Endometrial microvascular endothelial cells (primary cell): ENCODE data around the gene CEP131. TPM values are rescaled to one million over a fixed set of nuclear protein-coding genes. Genes with fewer than 3 reads are reported as not detected.

ENCODE experiments used
- in situ Hi-C: cut with HindIII; loops from 2 replicates; pipeline ENCODE4 v1.10.0; 2017; ENCODE audit warnings: low sequenced_read_pairs, low pct_unique_long_range_greater_than_20kb; ENCODE audit errors: inconsistent ontology term
- total RNA-seq: library from RNA; depleted of rRNA; stranded (reverse); fragments of >200 nt; gene quantifications from one replicate; pipeline ENCODE4 v1.2.3, GENCODE V29; 2015; ENCODE audit errors: inconsistent ontology term

Gene CEP131
- total RNA-seq, 1 donor from 2014 or later = 25.4 TPM

DNA sequence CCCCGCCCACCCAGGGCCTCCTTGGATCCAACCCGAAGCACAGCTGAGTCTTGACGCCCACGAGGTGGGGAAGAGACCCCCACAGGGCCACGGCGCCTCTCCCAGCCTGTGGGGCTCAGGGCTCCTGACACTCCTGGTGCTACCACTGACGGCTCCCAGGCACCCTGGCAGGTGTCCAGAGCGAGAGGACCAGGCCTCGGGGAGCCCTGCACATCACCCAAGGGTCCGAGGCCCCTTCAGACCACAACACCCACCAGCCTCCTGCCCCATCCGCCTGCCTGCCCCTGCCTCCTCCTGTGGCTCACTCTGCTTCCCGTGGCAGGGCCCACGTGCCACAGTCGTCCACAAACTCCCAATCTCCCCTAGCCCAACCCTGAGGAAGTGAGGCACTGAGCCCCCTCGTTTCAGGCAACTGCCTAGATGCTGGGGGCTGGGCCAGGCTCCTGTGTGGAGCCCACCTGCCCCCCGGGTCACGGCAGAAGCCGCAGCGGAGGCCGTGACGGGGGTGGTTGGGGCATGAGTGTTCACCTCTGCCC lies 28.5 kb downstream of the CEP131 start:
- in situ Hi-C loops = no loop called here

DNA sequence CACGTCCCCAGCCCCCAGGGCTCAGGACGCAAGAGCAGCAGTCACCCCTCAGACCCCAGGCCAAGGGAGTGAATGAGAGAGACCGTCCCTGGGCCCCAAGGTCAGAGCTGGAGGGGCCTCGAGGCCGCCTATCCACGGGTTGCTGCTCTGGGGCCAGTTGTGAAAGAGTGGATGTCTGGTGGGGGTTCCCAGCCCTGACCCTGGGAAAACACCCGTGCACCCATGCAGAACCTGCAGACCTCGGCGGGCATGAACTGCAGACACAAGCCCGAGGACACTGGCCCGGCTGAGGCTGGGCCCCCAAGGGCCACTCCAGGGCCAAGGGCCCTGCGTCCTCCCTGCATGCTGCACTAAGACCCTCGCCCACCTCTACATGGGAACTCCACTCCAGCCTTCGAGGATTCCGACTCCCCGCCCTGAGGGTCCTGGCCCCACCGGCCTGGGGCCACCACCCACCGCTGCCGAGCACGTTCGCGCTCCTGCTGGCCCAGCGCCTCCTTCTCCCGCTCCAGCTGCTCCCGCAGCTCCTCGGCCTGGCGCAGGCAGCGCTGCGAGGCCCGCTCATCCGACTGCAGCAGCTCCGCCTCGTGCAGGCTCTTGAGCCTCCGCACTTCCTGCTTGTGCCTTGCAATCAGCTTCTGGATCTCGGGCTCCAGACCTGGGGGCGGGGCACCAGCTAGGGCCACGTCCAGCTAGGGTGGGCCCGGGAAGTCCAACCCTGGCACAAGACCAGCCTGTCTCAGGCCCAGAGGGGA lies 29.1 kb downstream of the CEP131 start:
- in situ Hi-C loops = no loop called here

DNA sequence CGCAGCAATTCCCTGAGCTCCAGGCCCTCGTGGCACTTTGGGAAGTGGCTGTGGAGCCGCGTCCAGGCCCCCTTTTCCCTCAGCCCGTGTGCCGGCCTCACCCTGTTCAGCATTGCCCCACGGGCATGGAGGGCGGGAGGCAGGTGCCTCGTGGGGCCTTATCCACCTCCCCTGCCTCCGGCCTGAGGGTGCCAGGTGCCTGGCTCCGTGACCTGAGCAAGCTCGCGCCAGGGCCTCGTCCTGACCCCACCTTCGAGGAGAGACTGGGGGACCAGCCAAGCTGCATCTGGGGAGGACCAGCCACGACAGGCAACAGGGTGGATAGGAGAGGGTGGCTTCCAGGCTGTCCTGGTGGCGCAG lies 29.7 kb downstream of the CEP131 start:
- in situ Hi-C loops = no loop called here

DNA sequence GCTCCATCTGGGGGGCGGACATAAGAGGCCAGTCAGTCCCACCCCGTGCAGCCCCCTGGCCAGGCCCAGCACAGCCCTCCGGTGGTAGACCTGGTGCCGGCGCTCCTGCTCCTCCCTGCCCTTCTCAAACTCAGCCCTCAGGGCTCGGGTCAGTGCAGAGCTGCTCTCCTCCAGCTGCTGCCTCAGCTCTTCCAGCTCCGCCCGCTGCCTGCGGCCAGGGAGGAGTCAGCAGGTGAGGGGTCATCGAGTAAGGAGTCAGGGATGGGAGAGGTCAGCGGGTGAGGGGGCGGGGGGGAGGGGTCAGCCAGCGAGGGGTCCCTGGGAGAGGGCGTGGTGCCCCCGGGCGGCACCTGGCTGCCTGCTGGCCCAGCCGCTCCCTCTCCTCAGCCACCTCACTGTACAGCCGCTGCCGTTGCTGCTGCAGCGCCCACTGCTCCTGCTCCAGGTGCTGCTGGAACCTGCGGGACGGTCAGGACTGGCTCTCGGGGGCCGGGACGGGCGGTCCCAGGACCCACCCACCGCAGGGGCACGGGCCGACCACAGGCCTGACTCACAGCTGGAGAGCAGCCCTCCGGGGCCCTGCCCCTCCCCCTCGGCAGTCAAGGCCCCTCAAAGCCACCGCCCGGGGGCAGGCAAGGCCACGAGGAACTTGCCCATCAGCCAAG lies 30.2 kb downstream of the CEP131 start:
- in situ Hi-C loops = no loop called here

DNA sequence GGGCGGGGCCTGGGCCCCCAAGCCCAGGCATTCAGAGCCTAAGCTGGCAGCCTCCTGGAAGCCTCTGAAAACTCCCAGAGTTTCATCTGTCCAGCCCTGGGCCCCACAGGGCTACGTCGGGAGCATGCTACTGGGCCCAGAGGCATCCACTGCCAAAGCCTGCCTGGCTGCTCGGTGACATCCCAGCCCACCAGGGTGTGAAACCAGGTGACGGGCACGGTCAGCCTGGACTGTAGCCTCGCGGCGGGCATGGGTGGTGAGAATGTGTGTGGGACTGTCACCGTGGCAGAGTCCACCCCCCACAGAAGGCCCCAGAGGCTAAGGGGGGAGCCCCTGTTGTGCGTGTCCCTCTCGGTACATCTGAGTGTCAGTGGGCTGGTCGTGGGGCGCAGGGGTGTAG lies 31.1 kb downstream of the CEP131 start:
- in situ Hi-C loops = no loop called here

DNA sequence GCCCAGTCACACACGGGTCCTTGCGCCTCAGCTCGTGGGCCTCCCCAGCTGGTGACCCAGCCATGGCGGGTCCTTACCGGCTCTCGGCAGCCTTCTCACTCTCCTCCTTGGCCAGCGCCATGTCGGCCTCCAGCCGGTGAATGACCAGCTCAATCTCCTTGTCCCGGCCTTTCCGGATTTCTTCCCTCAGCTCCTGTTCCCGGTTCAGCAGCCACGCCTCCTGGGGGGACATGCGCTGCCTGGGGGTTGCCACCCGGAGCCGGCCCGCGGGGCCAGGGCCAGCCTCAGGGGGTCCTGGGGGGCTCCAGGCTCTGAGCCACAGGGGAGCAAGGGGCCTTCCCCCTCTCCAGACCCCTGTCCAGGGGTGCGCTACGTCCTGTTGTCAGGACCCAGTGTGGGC lies 31.6 kb downstream of the CEP131 start:
- in situ Hi-C loops = no loop called here

DNA sequence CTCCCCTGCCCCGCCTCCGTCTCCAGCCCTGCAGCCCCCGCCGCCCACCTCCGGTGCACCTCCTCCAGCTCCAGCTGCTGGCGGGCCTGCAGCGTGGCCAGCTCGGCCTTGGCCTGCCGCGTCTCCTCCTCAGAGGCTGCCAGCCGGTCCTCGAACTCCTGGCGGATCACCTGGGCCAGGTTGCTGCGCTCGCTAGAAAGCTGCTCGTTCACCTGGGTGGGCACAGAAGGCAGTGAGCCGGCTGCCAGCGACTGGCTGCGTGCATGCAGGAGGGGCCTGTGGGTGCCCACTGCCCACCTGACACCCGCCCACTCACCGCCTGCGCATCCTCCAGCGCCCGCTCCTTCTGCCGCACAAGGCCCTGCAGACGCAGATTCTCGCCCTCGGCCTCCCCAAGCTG lies 32.2 kb downstream of the CEP131 start:
- in situ Hi-C loops = no loop called here

DNA sequence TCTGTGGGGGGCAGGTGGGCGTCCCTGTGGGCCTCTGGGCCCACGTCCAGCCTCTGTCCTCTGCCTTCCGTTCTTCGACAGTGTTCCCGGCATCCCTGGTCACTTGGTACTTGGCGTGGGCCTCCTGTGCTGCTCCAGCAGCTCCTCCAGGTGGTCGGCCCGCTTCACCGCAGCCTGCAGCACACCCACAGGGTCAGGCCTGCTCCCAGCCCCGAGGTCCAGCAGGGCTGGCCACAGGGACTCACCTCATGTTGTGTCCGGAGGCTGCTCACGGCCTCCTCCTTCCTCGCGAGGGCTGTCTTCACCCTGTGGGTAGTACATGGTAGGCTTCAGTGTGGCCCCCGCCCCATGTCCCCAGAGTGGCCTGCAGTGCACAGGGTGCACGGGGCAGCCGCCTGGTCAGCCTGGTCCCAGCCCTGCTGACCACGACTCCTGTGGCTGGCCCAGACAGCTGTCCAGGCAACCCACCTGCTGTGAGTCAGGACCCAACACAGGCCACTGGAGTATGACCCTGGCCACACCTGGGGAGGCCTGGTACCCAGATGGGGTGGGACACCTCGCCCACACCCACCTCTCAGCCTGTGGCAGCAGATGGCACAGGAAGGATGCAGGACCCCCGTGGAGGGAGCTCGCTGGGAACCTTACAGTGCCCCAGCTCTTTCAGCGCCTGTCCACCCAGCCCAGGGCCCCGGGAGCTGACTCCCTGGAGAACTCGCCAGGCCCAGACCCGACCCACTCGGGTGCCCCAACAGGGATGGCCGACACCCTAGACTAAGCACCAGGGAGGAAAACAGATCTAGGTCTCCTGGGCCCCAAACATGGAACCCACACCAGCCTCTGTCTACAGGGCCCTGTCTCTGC lies 32.9 kb downstream of the CEP131 start:
- in situ Hi-C loops = no loop called here

DNA sequence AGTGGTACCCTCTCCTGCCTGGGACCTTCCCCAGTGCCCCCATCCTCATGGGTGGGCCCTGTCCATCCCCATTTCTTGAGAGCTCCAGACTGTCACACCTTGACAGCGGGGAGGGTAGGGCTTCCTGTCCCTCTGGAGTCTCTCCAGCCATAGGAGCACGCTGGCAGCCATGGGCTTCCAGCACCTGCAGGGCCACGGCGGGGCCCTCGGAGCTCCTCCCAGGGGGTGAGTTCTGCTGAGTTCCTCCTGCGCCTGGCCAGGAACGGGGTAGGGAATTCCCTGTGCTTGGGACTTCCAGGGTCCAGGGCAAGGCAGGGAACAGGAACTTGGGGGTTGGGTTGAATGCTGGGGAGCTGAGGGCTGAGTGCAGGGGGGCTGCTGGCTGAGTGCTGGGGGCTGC lies 33.7 kb downstream of the CEP131 start:
- in situ Hi-C loops = no loop called here

DNA sequence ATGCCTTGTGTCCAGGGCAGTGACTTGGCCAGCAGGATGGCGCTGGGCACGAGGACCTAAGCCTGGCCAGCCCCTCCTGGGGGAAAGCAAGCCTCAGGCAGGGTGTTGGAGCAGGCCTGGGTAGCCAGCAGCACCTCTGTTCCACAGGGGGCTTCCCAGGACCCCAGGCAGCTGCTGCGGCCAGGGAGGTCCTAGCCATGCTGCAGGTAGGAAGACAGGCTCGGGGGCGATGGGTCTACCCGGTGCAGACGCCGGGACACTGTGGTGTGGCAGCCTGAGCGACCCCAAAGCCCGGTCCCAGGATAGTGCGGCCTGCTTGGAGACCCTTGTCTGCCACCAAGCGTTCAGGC lies 34.3 kb downstream of the CEP131 start:
- in situ Hi-C loops = no loop called here

DNA sequence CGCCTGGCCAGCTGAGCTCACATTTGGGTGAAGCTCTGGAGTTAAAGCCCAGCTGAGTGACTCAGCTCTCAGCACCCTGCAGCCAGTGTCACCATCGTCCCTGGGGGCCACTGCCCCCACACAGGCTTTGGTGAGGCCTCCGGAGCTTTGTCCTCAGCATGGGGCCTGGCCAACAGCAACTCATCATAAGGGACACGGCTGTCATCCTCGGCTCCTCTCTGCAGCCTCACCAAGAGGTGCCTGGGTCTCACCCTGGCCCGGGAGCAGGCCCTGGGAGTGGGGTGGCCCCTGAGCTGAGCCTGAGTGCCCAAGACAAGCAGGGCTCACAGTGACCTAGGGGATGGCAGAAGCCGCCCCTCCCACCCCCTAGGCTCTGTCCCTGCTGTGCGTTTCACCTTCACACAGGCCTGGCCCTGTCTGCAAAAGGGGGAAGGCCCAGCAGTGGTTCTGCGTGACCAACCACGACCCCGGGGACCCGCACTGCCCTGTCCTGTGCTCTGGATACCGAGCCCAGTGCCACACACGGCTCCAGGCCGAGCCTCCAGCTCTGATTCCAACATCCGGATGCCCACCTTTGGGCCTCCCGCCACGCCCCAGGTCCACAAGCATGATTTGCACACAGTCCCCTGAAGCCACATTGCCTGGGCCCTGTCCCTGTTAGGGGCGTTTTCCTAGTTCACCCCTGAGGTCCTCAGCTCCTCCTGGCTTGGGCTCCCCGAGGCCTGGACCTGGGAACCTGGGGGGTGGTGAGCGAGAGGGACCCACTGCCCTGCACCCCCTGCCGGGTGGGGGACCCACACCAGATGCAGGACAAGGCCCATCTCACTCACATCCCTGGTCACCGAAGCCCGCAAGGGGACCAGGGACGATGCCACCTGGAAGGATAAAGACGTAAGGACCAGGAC lies 34.9 kb downstream of the CEP131 start:
- in situ Hi-C loops = no loop called here

DNA sequence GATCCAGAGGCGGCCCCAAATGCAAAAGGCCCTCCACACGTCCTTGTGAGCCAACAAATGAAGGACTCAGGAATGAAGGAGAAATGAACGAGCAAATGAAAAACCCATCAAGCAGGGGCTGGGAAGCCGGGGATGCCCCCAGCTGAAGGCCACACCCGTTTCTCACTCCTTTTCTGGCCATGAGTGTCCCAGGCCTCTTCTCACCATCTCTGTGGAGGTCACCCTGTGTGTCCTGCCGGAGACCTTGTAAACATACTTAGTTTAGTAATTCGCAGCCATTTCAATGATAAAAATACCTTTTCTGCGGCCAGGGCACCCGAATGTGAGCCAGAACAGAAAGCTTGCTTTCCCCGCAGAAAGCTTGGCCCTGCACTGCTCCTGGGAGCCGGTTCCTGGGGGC lies 35.6 kb downstream of the CEP131 start:
- in situ Hi-C loops = no loop called here

DNA sequence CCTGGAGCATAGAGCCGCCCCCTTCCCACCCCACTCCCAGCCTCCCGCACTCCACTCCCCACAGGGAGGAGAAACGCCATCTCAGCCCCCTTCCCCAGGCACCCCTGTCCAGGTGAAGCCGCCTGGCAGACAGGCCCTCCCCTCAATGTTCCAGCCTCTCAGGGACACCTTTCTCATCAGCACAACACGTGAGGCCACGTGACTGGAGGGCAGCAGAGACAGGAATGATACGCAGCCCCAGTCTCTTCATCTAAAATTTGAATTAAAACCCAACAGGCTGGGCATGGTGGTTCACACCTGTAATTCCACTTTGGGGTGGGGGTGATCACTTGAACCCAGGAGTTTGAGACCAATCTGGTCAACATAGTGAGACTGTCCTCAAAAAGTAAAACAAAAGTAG lies 36.6 kb downstream of the CEP131 start:
- in situ Hi-C loops = no loop called here

DNA sequence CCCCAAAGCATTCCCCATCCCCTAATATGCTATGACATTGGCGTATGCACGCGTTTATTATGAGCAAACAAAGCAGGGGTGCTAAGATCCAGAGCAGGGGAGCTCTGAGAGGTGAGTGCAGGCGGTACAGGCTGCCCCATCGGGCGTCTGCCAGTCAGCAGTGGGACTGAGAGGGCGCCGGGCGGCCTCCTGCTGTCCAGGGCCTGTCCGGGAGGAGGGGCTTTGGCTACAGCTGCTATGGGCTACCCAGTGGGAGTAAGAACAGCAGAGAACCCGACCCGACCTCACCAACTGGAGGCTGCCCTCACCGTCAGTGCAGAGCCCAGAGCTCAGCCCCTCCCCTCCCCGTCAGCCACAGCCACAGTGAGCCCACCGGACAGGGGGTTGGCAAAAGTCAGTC lies 38.2 kb downstream of the CEP131 start:
- in situ Hi-C loops = no loop called here

DNA sequence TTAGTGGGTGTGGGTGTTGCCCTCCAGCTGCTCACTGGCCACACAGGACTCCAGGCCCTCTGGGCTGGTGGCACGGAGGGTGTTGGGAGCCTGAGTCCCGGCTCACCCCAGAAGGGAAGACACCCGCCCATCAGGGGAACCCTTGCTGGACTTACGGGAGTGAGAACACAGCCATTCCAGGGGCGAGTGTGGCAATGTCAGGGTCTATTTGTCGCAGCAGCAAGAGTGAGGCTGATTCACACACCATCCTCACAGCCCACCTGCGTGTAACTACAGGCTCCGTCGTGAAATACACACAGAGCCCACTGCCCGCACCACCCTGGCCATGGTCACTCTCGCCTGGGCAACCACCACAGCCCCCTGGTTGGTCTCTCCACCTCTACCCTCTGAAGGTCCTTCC lies 39.0 kb downstream of the CEP131 start:
- in situ Hi-C loops = no loop called here

DNA sequence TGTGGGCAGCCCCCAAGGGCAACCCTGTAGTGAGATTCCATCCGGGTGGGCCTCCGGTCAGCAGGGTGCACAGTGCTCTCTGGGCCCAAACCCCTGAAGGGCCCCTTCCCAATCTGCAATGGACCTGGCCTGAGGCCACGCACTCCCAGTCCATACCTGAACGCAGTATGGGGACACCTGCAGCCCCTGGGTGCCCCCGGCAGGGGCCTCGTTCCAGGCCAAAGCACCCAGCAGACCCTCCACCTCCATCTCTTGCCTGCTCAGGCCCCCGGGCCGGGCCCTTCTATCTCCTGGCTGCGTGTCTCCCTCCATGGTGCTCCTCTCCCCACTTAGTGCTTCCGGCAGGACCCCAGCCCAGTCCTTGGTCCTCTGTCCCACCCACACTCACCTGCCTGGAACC lies 39.4 kb downstream of the CEP131 start:
- in situ Hi-C loops = no loop called here

DNA sequence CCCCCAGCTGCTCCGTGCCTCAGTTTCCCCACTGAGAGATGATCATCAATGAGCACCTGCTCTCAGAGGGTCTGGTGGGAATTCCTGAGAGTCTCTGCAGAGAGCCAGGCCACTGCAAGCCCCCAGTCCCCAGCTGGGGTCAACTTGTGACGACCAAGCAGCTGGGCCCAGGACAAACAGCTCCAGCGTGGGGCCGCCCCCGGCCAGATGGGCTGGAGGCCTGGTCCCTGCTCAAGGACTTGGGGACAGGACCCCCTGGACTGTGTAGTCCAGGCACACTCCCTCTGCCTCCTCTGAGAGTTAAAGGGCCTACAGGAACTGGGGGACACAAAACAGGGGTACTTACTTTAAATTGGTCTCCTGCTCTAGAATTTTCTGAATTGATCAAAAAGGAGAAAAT lies 40.2 kb downstream of the CEP131 start:
- in situ Hi-C loops = no loop called here

DNA sequence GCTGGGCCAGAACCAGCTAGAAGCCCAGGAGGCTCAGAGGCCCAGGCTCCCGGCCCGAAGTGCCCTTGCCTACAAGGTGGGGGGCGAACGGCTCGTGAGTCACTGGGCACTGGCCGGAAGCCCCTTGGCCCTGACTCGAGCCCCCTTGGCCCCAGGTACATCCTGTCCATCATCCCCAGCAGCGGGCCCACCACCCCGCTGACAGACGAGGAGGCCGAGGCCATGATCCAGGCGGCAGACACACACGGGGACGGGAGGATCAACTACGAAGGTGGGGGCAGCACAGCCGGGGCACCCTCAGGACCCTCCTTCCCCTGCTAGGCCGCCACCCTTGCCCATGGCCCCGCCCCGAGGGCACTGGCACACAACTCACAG lies 41.0 kb downstream of the CEP131 start:
- in situ Hi-C loops = no loop called here
